Measurements from ENCODE around the gene RXFP3.

The RXFP3 gene

GRCh38 chr5:33964132-33964700, 28.0 kb downstream of the RXFP3 start:
- no peak overlapping the region for H2BK120ac ChIP-seq (ENCODE audit: low read depth, low read length)
- H2BK12ac ChIP-seq (ENCODE audit: low read length in 2 of 2) = no peak overlapping the region
- no peak overlapping the region for H3K4me2 ChIP-seq (ENCODE audit: low read length, poor library complexity, severe bottlenecking)
- no peak overlapping the region for H3K4me3 ChIP-seq (ENCODE audit: insufficient read depth in 1 of 2, low read depth in 1 of 2, low read length in 2 of 2)
- no peak overlapping the region for H2BK5ac ChIP-seq (ENCODE audit: low read depth, low read length, poor library complexity, severe bottlenecking)
- H3K23ac ChIP-seq (ENCODE audit: low read length in 2 of 2) = no peak overlapping the region
- no peaks in the 10 kb centered on the region for H3K4me1 ChIP-seq (ENCODE audit: control insufficient read depth, insufficient read depth, low read depth, low read length)
- no peak overlapping the region for H4K91ac ChIP-seq (ENCODE audit: low read length)
- DNase-seq = no peak
- no peak overlapping the region for H2BK15ac ChIP-seq (ENCODE audit: low read depth, poor library complexity, severe bottlenecking)
- no peak overlapping the region for H3K4ac ChIP-seq (ENCODE audit: low read depth in 1 of 2, low read length in 2 of 2)
- H3K9ac ChIP-seq (ENCODE audit: low read length) = no peak overlapping the region
- H3K27me3 ChIP-seq (ENCODE audit: control insufficient read depth in 1 of 2, insufficient read depth in 1 of 2, low read length in 2 of 2) = peaks cover 0 to 8% of the 10 kb centered on the region in 2 experiments
- no peaks in the 10 kb centered on the region for H3K9me3 ChIP-seq (ENCODE audit: control insufficient read depth, low read length)
- H2AK5ac ChIP-seq (ENCODE audit: low read length, severe bottlenecking) = no peak overlapping the region
- no peak overlapping the region for H3K14ac ChIP-seq (ENCODE audit: low read length in 2 of 2)
- no peaks in the 10 kb centered on the region for H3K36me3 ChIP-seq (ENCODE audit: control insufficient read depth in 1 of 2, insufficient read depth in 2 of 2, low read depth in 1 of 2, low read length in 2 of 2)
- no CpG with 5 or more reads among the region's 2 CpGs for WGBS
- no peak overlapping the region for H3K18ac ChIP-seq (ENCODE audit: low read depth in 1 of 2, low read length in 2 of 2)
- no peak overlapping the region for H3K27ac ChIP-seq (ENCODE audit: low read length, poor library complexity, severe bottlenecking)
- H3K79me1 ChIP-seq (replicated peaks; ENCODE audit: low read length, poor library complexity, severe bottlenecking) = no peaks in the 10 kb centered on the region
- no peak overlapping the region for H2AFZ ChIP-seq (ENCODE audit: low read depth, low read length)
- H4K8ac ChIP-seq (ENCODE audit: low read length) = no peak overlapping the region

GRCh38 chr5:33966805-33967204, 30.6 kb downstream of the RXFP3 start:
- Histone ChIP-seq H4K8ac (ENCODE audit: low read length) (no peak overlapping the region), H3K18ac (ENCODE audit: low read depth in 1 of 2, low read length in 2 of 2) (no peak overlapping the region), H3K9me3 (ENCODE audit: control insufficient read depth, low read length) (no peaks in the 10 kb centered on the region), H3K14ac (ENCODE audit: low read length in 2 of 2) (no peak overlapping the region), H2AK5ac (ENCODE audit: low read length, severe bottlenecking) (no peak overlapping the region), H3K23ac (ENCODE audit: low read length in 2 of 2) (no peak overlapping the region), H2BK5ac (ENCODE audit: low read depth, low read length, poor library complexity, severe bottlenecking) (no peak overlapping the region), H2BK15ac (ENCODE audit: low read depth, poor library complexity, severe bottlenecking) (no peak overlapping the region), H3K27ac (ENCODE audit: low read length, poor library complexity, severe bottlenecking) (no peak overlapping the region), H3K4me3 (ENCODE audit: insufficient read depth in 1 of 2, low read depth in 1 of 2, low read length in 2 of 2) (no peak overlapping the region), H2AFZ (ENCODE audit: low read depth, low read length) (no peak overlapping the region), H2BK120ac (ENCODE audit: low read depth, low read length) (no peak overlapping the region), H3K9ac (ENCODE audit: low read length) (no peak overlapping the region), H3K4ac (ENCODE audit: low read depth in 1 of 2, low read length in 2 of 2) (no peak overlapping the region), H3K4me1 (ENCODE audit: control insufficient read depth, insufficient read depth, low read depth, low read length) (no peaks in the 10 kb centered on the region), H3K36me3 (ENCODE audit: control insufficient read depth in 1 of 2, insufficient read depth in 2 of 2, low read depth in 1 of 2, low read length in 2 of 2) (no peaks in the 10 kb centered on the region), H3K79me1 (replicated peaks; ENCODE audit: low read length, poor library complexity, severe bottlenecking) (no peaks in the 10 kb centered on the region), H3K4me2 (ENCODE audit: low read length, poor library complexity, severe bottlenecking) (no peak overlapping the region), H2BK12ac (ENCODE audit: low read length in 2 of 2) (no peak overlapping the region), H4K91ac (ENCODE audit: low read length) (no peak overlapping the region), H3K27me3 (ENCODE audit: control insufficient read depth in 1 of 2, insufficient read depth in 1 of 2, low read length in 2 of 2) (peaks cover 0 to 5% of the 10 kb centered on the region in 2 experiments)
- no peak for DNase-seq
- 88% methylated on average over 2 of the region's 2 CpGs for WGBS

- no peak overlapping the region for H4K8ac ChIP-seq (ENCODE audit: low read length)
- H3K27ac ChIP-seq (ENCODE audit: low read length, poor library complexity, severe bottlenecking) = no peak overlapping the region
- no peak overlapping the region for H3K4me3 ChIP-seq (ENCODE audit: insufficient read depth in 1 of 2, low read depth in 1 of 2, low read length in 2 of 2)
- H2BK12ac ChIP-seq (ENCODE audit: low read length in 2 of 2) = no peak overlapping the region
- no peak overlapping the region for H4K91ac ChIP-seq (ENCODE audit: low read length)
- no peak for DNase-seq
- H3K14ac ChIP-seq (ENCODE audit: low read length in 2 of 2) = no peak overlapping the region
- no peak overlapping the region for H3K4ac ChIP-seq (ENCODE audit: low read depth in 1 of 2, low read length in 2 of 2)
- H3K4me1 ChIP-seq (ENCODE audit: control insufficient read depth, insufficient read depth, low read depth, low read length) = no peaks in the 10 kb centered on the region
- no peak overlapping the region for H3K23ac ChIP-seq (ENCODE audit: low read length in 2 of 2)
- no peaks in the 10 kb centered on the region for H3K36me3 ChIP-seq (ENCODE audit: control insufficient read depth in 1 of 2, insufficient read depth in 2 of 2, low read depth in 1 of 2, low read length in 2 of 2)
- no peak overlapping the region for H2AK5ac ChIP-seq (ENCODE audit: low read length, severe bottlenecking)
- no peak overlapping the region for H2AFZ ChIP-seq (ENCODE audit: low read depth, low read length)
- no peak overlapping the region for H2BK15ac ChIP-seq (ENCODE audit: low read depth, poor library complexity, severe bottlenecking)
- H3K18ac ChIP-seq (ENCODE audit: low read depth in 1 of 2, low read length in 2 of 2) = no peak overlapping the region
- no peak overlapping the region for H3K4me2 ChIP-seq (ENCODE audit: low read length, poor library complexity, severe bottlenecking)
- no peaks in the 10 kb centered on the region for H3K9me3 ChIP-seq (ENCODE audit: control insufficient read depth, low read length)
- no peak overlapping the region for H3K9ac ChIP-seq (ENCODE audit: low read length)
- peaks cover 0 to 5% of the 10 kb centered on the region in 2 experiments for H3K27me3 ChIP-seq (ENCODE audit: control insufficient read depth in 1 of 2, insufficient read depth in 1 of 2, low read length in 2 of 2)
- no peak overlapping the region for H2BK120ac ChIP-seq (ENCODE audit: low read depth, low read length)
- WGBS = 96% methylated on average over 2 of the region's 3 CpGs
- no peak overlapping the region for H2BK5ac ChIP-seq (ENCODE audit: low read depth, low read length, poor library complexity, severe bottlenecking)
- no peaks in the 10 kb centered on the region for H3K79me1 ChIP-seq (replicated peaks; ENCODE audit: low read length, poor library complexity, severe bottlenecking)
Observed at GRCh38 chr5:33968211-33969005, 32.2 kb downstream of the RXFP3 start.

GRCh38 chr5:33969572-33970452, 33.6 kb downstream of the RXFP3 start:
- no peak overlapping the region for H3K23ac ChIP-seq (ENCODE audit: low read length in 2 of 2)
- H3K27ac ChIP-seq (ENCODE audit: low read length, poor library complexity, severe bottlenecking) = no peak overlapping the region
- H3K14ac ChIP-seq (ENCODE audit: low read length in 2 of 2) = no peak overlapping the region
- H4K8ac ChIP-seq (ENCODE audit: low read length) = no peak overlapping the region
- H3K36me3 ChIP-seq (ENCODE audit: control insufficient read depth in 1 of 2, insufficient read depth in 2 of 2, low read depth in 1 of 2, low read length in 2 of 2) = no peaks in the 10 kb centered on the region
- peak overlapping the region; percentile 7 for H3K9ac ChIP-seq (ENCODE audit: low read length)
- peak; percentile 67 for DNase-seq
- H3K4me3 ChIP-seq (ENCODE audit: insufficient read depth in 1 of 2, low read depth in 1 of 2, low read length in 2 of 2) = no peak overlapping the region
- no peak overlapping the region for H4K91ac ChIP-seq (ENCODE audit: low read length)
- peak overlapping the region in 1 of 2 experiments; percentile 45 for H2BK12ac ChIP-seq (ENCODE audit: low read length in 2 of 2)
- no peaks in the 10 kb centered on the region for H3K27me3 ChIP-seq (ENCODE audit: control insufficient read depth in 1 of 2, insufficient read depth in 1 of 2, low read length in 2 of 2)
- H3K9me3 ChIP-seq (ENCODE audit: control insufficient read depth, low read length) = no peaks in the 10 kb centered on the region
- no peak overlapping the region for H2AK5ac ChIP-seq (ENCODE audit: low read length, severe bottlenecking)
- H2AFZ ChIP-seq (ENCODE audit: low read depth, low read length) = no peak overlapping the region
- H3K4ac ChIP-seq (ENCODE audit: low read depth in 1 of 2, low read length in 2 of 2) = no peak overlapping the region
- H3K18ac ChIP-seq (ENCODE audit: low read depth in 1 of 2, low read length in 2 of 2) = peak overlapping the region in 1 of 2 experiments; percentile 5
- H3K79me1 ChIP-seq (replicated peaks; ENCODE audit: low read length, poor library complexity, severe bottlenecking) = no peaks in the 10 kb centered on the region
- H2BK5ac ChIP-seq (ENCODE audit: low read depth, low read length, poor library complexity, severe bottlenecking) = no peak overlapping the region
- H2BK120ac ChIP-seq (ENCODE audit: low read depth, low read length) = no peak overlapping the region
- WGBS = 55% methylated on average over 10 of the region's 10 CpGs
- H3K4me1 ChIP-seq (ENCODE audit: control insufficient read depth, insufficient read depth, low read depth, low read length) = no peaks in the 10 kb centered on the region
- H3K4me2 ChIP-seq (ENCODE audit: low read length, poor library complexity, severe bottlenecking) = no peak overlapping the region
- H2BK15ac ChIP-seq (ENCODE audit: low read depth, poor library complexity, severe bottlenecking) = no peak overlapping the region
